ENCODE measurements around the gene STAT1.

DNA sequence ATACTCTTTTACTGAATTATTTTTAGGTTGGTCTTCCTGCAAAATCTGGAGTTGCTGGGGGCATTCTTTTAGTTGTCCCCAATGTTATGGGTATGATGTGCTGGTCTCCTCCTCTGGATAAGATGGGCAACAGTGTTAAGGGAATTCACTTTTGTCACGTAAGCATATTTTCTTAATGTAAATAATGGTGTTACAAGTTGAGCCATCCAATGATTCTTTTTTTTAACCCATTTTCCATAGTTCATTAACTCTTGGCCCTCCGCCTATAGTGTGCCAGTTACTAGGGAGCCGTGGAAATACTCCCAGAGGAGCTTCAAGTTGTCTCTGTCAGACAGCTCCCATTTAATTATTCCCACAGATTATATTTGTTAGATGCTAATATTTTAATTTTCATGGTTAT, 83.6 kb downstream of the STAT1 start:
- TF ChIP-seq, protein P1, sequence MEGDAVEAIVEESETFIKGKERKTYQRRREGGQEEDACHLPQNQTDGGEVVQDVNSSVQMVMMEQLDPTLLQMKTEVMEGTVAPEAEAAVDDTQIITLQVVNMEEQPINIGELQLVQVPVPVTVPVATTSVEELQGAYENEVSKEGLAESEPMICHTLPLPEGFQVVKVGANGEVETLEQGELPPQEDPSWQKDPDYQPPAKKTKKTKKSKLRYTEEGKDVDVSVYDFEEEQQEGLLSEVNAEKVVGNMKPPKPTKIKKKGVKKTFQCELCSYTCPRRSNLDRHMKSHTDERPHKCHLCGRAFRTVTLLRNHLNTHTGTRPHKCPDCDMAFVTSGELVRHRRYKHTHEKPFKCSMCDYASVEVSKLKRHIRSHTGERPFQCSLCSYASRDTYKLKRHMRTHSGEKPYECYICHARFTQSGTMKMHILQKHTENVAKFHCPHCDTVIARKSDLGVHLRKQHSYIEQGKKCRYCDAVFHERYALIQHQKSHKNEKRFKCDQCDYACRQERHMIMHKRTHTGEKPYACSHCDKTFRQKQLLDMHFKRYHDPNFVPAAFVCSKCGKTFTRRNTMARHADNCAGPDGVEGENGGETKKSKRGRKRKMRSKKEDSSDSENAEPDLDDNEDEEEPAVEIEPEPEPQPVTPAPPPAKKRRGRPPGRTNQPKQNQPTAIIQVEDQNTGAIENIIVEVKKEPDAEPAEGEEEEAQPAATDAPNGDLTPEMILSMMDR (IDR thresholded peaks at IDR 0.05): no peak
- TF ChIP-seq POLR2A (IDR thresholded peaks at IDR 0.05) (no peak), EP300 (IDR thresholded peaks at IDR 0.05) (no peak)
